ENCODE results near the gene LEF1. TPM values are rescaled to one million over a fixed set of nuclear protein-coding genes. Genes with fewer than 3 reads are reported as not detected.

The LEF1 gene
- total RNA-seq, 2 experiments from 2014 or later: 350 to 367 TPM

- CTCF ChIA-PET: interaction anchor here (0.7 to 1.6 kb wide), 6 partner anchors 10 to 400 kb away, joined by 3 to 6 read pairs (median 4); no protein-coding TSS in a partner anchor
- Mint-ChIP-seq H3K4me1 (ENCODE audit: low read depth) (peaks cover 50% of the 10 kb centered on the region), H3K27me3 (ENCODE audit: low read depth) (no peaks in the 10 kb centered on the region), H3K36me3 (ENCODE audit: low read depth) (peaks cover 19% of the 10 kb centered on the region), H3K9me3 (no peaks in the 10 kb centered on the region), H3K27ac (peak overlapping the region; percentile 92), H3K4me3 (peak overlapping the region; percentile 91)
- intact Hi-C loops (cut with micrococcal nuclease): loop anchor here (1.0 to 5.0 kb wide), 5 partner anchors 143 to 451 kb away; partner anchors contain the start of gene PAPSS1
- peak; percentile 79 for DNase-seq
Measured at GRCh38 chr4:108172753-108173598, 4.2 kb upstream of the LEF1 start.

GRCh38 chr4:108172231-108172752 lies 3.6 kb upstream of the LEF1 start:
- Mint-ChIP-seq H3K4me3 (peak overlapping the region; percentile 91), H3K27ac (peak overlapping the region; percentile 93), H3K27me3 (ENCODE audit: low read depth) (no peaks in the 10 kb centered on the region), H3K9me3 (no peaks in the 10 kb centered on the region), H3K36me3 (ENCODE audit: low read depth) (peaks cover 17% of the 10 kb centered on the region), H3K4me1 (ENCODE audit: low read depth) (peaks cover 45% of the 10 kb centered on the region)
- CTCF ChIA-PET: interaction anchor here (0.8 to 1.6 kb wide), 3 partner anchors 100 to 400 kb away, joined by 3 to 6 read pairs (median 6); no protein-coding TSS in a partner anchor
- intact Hi-C loops (cut with micrococcal nuclease): loop anchor here (1.0 to 5.0 kb wide), 3 partner anchors 142 to 450 kb away; partner anchors contain the start of gene PAPSS1
- DNase-seq: peak; percentile 42

DNA sequence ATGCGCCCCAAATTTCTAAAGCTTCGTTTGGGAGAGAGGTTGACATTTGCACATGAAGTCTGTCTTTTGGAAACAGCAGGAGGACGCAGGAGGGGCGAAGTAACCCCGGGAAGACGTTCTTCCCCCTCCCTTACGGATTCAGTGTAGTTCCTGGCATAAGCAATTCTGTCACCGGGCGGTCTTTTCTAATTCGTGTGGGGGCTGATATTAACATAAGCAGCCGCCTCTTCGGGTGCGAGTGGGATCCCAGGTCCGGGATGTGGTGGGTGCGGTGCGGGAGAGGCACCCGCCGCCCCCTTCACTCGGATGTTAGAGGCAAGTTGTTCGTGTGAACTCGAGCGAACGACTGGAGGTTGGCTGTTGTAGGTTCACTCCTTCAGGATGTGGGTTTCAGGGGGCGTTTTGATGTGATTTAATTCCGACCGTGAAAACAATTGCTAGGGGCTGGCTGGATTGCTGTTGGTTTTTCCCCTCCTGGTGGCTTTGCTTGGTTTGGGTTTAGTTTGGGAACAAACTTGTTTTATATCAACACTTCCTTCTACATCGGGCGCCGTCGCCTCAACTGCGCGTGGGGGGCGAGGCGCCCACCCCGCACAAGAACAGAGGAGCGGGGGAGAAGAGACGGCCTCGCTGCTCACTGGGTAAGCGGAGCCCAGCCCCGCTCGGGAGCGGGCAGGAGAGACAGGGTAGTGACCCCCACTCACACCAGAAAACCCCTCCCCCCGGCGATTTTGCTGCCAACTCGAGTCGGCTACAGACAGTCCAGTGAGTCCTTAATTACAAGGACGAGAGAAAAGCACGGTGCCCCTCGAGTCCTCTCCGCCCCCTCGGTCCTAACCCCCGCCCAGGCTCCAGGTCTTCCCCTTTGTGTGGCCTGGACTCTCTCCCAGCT lies 2.9 kb upstream of the LEF1 start:
- Mint-ChIP-seq H3K4me1 (ENCODE audit: low read depth) (peaks cover 44% of the 10 kb centered on the region), H3K27me3 (ENCODE audit: low read depth) (no peaks in the 10 kb centered on the region), H3K27ac (peak overlapping the region; percentile 93), H3K4me3 (peak overlapping the region; percentile 91), H3K36me3 (ENCODE audit: low read depth) (peaks cover 15% of the 10 kb centered on the region), H3K9me3 (no peaks in the 10 kb centered on the region)
- CTCF ChIA-PET: interaction anchor here (0.8 to 1.6 kb wide), 6 partner anchors 12 to 401 kb away, joined by 3 to 6 read pairs (median 6); no protein-coding TSS in a partner anchor
- intact Hi-C loops (cut with micrococcal nuclease): loop anchor here (1.0 to 5.0 kb wide), 6 partner anchors 122 to 449 kb away; partner anchors contain the start of genes PAPSS1 and RPL34
- peak; percentile 84 for DNase-seq

GRCh38 chr4:108170631-108171338 lies 2.1 kb upstream of the LEF1 start:
- Mint-ChIP-seq H3K4me1 (ENCODE audit: low read depth) (peaks cover 38% of the 10 kb centered on the region), H3K27ac (peak overlapping the region; percentile 93), H3K36me3 (ENCODE audit: low read depth) (peaks cover 18% of the 10 kb centered on the region), H3K9me3 (no peaks in the 10 kb centered on the region), H3K27me3 (ENCODE audit: low read depth) (no peaks in the 10 kb centered on the region), H3K4me3 (peak overlapping the region; percentile 91)
- intact Hi-C loops (cut with micrococcal nuclease): loop anchor here (1.0 to 5.0 kb wide), 5 partner anchors 121 to 450 kb away; partner anchors contain the start of genes PAPSS1 and RPL34
- no peak for DNase-seq
- CTCF ChIA-PET: interaction anchor here (0.6 to 1.3 kb wide), 4 partner anchors 11 to 341 kb away, joined by 3 to 6 read pairs (median 4); no protein-coding TSS in a partner anchor

DNA sequence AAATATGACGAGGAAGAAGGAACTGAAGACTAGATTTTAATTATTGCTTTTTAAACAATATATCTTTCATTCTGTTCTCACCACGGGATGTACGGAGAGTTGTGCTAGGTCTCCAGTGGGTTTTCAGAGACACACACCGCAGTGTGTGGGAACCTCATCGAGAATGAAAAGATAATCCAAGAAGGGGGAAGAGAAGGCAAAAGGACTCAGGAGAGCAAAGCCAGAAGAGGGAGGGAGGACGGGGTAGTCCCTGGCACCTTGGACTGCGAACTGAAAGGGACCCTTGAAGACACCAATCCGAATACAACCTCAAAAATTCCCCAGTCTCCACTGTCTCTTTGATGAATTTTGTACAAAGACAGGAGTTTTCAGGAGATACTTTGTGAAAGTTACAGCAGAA lies 932 bp upstream of the LEF1 start:
- Mint-ChIP-seq H3K27ac (peak overlapping the region; percentile 94), H3K4me1 (ENCODE audit: low read depth) (peaks cover 34% of the 10 kb centered on the region), H3K27me3 (ENCODE audit: low read depth) (no peaks in the 10 kb centered on the region), H3K4me3 (peak overlapping the region; percentile 86), H3K36me3 (ENCODE audit: low read depth) (peaks cover 27% of the 10 kb centered on the region), H3K9me3 (no peaks in the 10 kb centered on the region)
- CTCF ChIA-PET: interaction anchor here (1.3 to 1.8 kb wide), 2 partner anchors 54 to 139 kb away, joined by 4 read pairs; no protein-coding TSS in a partner anchor
- DNase-seq: no peak
- intact Hi-C loops (cut with micrococcal nuclease): loop anchor here (1.0 to 5.0 kb wide), 3 partner anchors 297 to 447 kb away; partner anchors contain the start of gene PAPSS1

- Mint-ChIP-seq H3K36me3 (ENCODE audit: low read depth) (peaks cover 38% of the 10 kb centered on the region), H3K27me3 (ENCODE audit: low read depth) (no peaks in the 10 kb centered on the region), H3K4me1 (ENCODE audit: low read depth) (peaks cover 24% of the 10 kb centered on the region), H3K27ac (peak overlapping the region; percentile 94), H3K9me3 (no peaks in the 10 kb centered on the region), H3K4me3 (peak overlapping the region; percentile 86)
- CTCF ChIA-PET: interaction anchor here (0.8 to 1.8 kb wide), 7 partner anchors 11 to 404 kb away, joined by 3 to 5 read pairs (median 4); no protein-coding TSS in a partner anchor
- DNase-seq: no peak
- intact Hi-C loops (cut with micrococcal nuclease): loop anchor here (2.0 kb wide), 1 partner anchor 299 kb away; no protein-coding TSS in a partner anchor
Measured at GRCh38 chr4:108168160-108168670, 517 bp downstream of the LEF1 start.

DNA sequence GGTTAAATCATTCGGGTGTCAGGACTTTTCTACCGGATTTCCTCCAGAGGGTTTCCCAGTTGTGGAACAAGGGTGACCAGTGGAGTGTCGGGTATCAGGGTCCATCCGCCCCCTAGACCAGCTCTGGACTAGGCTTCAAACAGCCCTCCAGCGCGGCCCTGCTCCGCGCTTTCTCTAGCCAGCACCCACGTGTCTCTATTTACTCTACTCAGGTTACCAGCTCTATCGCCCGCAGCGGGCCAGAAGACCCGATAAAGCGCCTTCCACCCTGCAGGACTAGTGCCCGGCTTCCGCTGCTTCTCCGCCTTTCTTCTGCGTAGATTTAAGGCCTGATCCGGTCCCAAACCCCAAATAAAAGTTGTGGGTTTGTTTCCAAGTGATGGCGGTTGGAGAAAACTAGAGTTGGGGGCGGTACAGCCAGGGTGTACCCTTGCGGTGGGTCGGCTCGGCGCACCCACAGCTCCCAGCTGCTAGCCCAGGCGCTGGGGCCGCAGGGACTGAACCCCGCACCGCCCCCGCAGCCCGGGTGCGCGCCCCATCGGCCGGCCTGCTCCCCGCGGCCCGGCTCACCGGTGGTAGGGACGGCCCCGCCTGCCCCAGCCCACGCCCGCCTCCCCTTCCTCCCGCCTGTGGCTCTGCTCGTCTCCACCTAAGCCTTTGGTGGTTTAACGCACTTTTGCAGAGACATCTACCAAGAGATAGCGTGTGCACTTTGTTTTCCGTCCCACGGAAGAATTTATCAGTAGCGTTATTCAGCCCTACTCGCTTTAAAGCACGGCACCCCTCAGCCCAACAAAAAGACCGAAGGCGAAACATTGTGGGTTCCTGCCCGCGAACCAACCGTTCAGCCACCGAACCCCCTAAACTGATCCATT lies 2.1 kb downstream of the LEF1 start:
- CTCF ChIA-PET: interaction anchor here (0.7 to 1.5 kb wide), 5 partner anchors 9 to 136 kb away, joined by 3 to 8 read pairs (median 4); no protein-coding TSS in a partner anchor
- Mint-ChIP-seq H3K27ac (peak overlapping the region; percentile 97), H3K4me1 (ENCODE audit: low read depth) (peaks cover 34% of the 10 kb centered on the region), H3K4me3 (peak overlapping the region; percentile 88), H3K27me3 (ENCODE audit: low read depth) (no peaks in the 10 kb centered on the region), H3K36me3 (ENCODE audit: low read depth) (peaks cover 51% of the 10 kb centered on the region), H3K9me3 (no peaks in the 10 kb centered on the region)
- peak; percentile 75 for DNase-seq
- intact Hi-C loops (cut with micrococcal nuclease): loop anchor here (1.0 to 2.0 kb wide), 6 partner anchors 26 to 346 kb away; no protein-coding TSS in a partner anchor

- CTCF ChIA-PET: interaction anchor here (0.8 to 1.5 kb wide), 3 partner anchors 8 to 135 kb away, joined by 3 to 8 read pairs (median 5); no protein-coding TSS in a partner anchor
Measured at GRCh38 chr4:108166038-108166437, 2.7 kb downstream of the LEF1 start.

DNA sequence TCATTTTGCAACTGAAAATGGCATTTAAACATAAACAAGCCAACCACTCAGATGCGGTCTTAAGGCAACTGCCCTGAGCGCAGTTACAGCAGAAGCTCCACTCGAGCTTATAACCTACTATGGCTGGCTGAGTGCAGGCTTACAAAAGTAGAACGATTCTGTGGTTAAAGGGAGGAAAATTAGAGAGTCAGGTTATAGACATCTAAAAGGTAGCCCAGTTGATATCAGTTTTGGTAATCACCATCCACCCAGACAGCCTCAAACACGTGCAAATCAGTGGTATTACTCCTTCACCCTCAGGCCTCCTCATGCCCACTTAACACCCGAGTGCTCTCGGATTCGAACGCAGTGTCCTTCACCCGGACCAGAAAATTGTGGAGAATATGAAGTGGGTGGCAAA lies 3.1 kb downstream of the LEF1 start:
- Mint-ChIP-seq H3K4me1 (ENCODE audit: low read depth) (peaks cover 35% of the 10 kb centered on the region), H3K36me3 (ENCODE audit: low read depth) (peaks cover 59% of the 10 kb centered on the region), H3K27ac (peak overlapping the region; percentile 97), H3K4me3 (peak overlapping the region; percentile 88), H3K9me3 (no peaks in the 10 kb centered on the region), H3K27me3 (ENCODE audit: low read depth) (no peaks in the 10 kb centered on the region)
- DNase-seq: no peak
- intact Hi-C loops (cut with micrococcal nuclease): loop anchor here (1.0 kb wide), 1 partner anchor 8 kb away; no protein-coding TSS in a partner anchor
- CTCF ChIA-PET: interaction anchor here (1.2 kb wide), 1 partner anchor 104 kb away, joined by 3 read pairs; no protein-coding TSS in a partner anchor

More at GRCh38 chr4:108166038-108166437, 2.7 kb downstream of the LEF1 start:
- H3K27me3 Mint-ChIP-seq (ENCODE audit: low read depth): no peaks in the 10 kb centered on the region
- intact Hi-C loops (cut with micrococcal nuclease): loop anchor here (1.0 to 2.0 kb wide), 6 partner anchors 26 to 347 kb away; no protein-coding TSS in a partner anchor
- H3K9me3 Mint-ChIP-seq: no peaks in the 10 kb centered on the region
- peak; percentile 82 for DNase-seq
- peaks cover 35% of the 10 kb centered on the region for H3K4me1 Mint-ChIP-seq (ENCODE audit: low read depth)
- peak overlapping the region; percentile 88 for H3K4me3 Mint-ChIP-seq
- H3K36me3 Mint-ChIP-seq (ENCODE audit: low read depth): peaks cover 55% of the 10 kb centered on the region
- peak overlapping the region; percentile 97 for H3K27ac Mint-ChIP-seq

GRCh38 chr4:108163351-108163750 lies 5.4 kb downstream of the LEF1 start:
- Mint-ChIP-seq H3K36me3 (ENCODE audit: low read depth) (peaks cover 81% of the 10 kb centered on the region), H3K9me3 (no peaks in the 10 kb centered on the region), H3K27me3 (ENCODE audit: low read depth) (no peaks in the 10 kb centered on the region), H3K27ac (peak overlapping the region; percentile 97), H3K4me3 (peak overlapping the region; percentile 88), H3K4me1 (ENCODE audit: low read depth) (peaks cover 40% of the 10 kb centered on the region)
- no peak for DNase-seq
- CTCF ChIA-PET: interaction anchor here (0.6 to 1.2 kb wide), 13 partner anchors 10 to 411 kb away, joined by 3 to 8 read pairs (median 4); no protein-coding TSS in a partner anchor
- intact Hi-C loops (cut with micrococcal nuclease): loop anchor here (2.0 kb wide), 1 partner anchor 17 kb away; no protein-coding TSS in a partner anchor
